GM19239 (cell line): ENCODE data around the gene EFS.

Experiments
- DNase-seq: peaks from one replicate; pipeline ENCODE4 v3.0.0; 2011; ENCODE audit warnings: low spot score; ENCODE audit not compliant: insufficient read length
- FAIRE-seq: peaks from 2 replicates; lab custom pipeline; 2011; peaks lifted over from hg19 to GRCh38; lab: Jason Lieb, UNC

Gene EFS

DNA sequence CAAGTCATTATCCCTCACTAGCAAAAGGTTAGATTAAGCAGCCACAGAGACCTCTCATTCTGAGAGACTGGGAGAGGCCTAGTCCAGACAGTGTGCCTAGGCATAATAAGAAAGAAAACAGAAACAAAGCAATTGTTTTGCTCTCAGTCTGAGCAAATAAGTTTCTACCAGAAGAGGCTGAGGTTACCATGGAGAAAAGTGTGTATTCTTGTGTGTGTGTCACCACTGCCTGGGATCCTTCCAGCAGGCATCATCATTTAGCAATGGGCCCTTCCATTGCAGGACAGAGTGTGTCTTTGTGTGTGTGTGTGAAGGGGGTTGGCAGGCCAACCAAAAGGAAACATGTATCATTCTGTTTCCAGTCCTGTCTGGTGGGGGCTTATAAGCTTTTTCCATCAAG is 3.7 kb downstream of the EFS start:
- no peak for DNase-seq

GRCh38 chr14:23360496-23360895 is 4.5 kb downstream of the EFS start:
- FAIRE-seq = no peak
- no peak for DNase-seq

More for the DNA sequence above, 3.7 kb downstream of the EFS start:
- FAIRE-seq = peak; percentile 65

DNA sequence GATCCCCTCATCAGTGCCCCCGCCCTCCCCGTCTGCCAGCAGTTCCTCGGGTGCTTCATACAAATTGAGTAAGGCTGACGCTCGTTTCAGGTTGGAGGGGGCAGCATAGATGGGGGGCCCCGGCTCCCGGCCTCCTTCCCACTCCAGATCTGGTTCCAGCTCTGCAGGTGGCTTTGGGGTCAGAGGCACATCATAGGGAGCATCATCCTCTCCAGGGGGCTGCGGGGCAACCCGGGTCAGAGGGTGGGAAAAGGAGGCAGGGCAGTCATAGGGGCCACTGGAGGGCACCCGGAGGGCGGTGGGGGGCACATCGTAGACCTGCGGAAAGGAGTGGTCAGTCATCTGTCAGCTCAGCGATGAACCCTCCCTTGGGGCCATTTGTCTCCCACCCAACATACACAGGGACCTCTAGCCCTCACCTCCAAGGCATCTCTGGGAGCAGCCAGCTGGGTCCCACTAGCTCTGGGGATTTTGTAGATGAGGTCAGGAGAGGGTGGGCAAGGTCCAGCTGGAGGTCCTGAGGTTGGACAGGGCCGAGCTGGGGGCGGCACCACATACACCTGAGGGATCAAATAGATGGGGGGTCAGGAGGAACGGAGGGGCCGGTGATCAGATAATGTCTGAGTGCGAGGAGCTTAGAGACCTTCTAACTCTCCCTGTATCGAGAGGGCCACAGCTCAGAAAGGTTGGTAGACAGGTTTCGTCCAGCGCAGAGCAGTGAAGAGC is 5.1 kb downstream of the EFS start:
- DNase-seq = no peak
- FAIRE-seq = no peak

DNA sequence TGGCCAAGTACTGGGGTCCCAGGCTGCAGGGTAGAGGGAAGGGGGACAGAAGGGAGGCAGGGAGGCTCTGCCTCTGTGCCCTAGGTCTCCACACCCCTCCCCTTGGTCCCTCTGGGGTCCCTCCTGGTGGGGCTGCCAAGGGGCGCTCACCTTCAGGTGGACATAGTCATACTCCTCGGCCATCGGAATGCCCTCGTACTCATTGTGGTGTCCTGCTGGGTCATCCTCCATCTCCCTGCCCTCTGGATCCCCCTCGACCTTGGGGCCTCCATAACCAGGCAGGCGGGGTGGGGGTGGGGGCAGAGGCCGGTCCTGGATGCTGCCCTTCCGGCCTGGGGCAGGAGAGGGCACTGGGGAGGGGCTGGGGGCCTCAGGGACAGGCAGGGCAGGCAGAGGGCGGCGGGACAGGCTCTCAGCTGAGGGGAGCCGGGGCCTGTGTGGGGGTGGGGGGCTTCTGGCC is 5.8 kb downstream of the EFS start:
- DNase-seq = no peak
- FAIRE-seq = no peak

- no peak for DNase-seq
- FAIRE-seq = no peak
Observed at GRCh38 chr14:23358553-23359166, 6.3 kb downstream of the EFS start.

DNA sequence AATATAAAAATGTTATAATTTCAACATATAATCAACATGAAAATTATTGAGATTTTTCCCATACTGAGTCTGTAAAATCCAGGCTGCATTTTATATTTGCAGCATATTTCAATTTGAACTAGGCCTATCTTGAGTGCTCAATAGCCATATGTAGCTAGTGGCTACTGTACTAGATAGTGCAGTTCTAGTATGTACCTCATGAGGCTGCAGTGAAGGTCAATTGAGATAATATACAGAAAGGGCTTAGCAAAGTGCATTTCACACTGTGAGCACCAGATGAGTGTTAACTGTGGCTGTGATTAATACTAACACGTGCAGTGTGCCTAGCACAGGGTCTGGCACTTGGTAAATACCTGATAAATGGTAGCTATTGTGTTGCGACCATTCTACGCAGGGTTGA is 6.9 kb downstream of the EFS start:
- DNase-seq (no peak), FAIRE-seq (no peak)

DNA sequence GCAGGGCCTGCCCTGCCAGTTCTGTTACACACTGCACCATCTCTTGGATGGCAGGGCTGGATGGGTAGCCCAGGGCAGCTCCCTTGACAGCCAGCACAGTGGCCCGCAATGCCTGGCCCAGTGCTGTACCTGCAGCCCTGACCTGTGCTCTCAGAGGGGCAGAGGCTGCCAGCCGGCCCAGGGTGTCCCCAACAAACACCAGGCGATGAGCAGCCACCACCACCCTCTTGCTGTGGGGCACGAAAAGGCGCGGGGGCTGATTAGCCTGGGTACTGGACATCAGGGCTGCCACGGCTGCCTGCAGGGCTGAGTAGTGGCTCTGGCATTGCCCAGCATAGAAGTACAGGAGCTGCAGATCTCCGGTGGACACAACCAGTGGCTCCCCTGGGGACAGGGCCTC is 7.7 kb downstream of the EFS start:
- DNase-seq (no peak), FAIRE-seq (no peak)

- FAIRE-seq = no peak
- no peak for DNase-seq
Observed at GRCh38 chr14:23356662-23357061, 8.3 kb downstream of the EFS start.

- DNase-seq = no peak
- no peak for FAIRE-seq
Observed at GRCh38 chr14:23355871-23356435, 9.0 kb downstream of the EFS start.

DNA sequence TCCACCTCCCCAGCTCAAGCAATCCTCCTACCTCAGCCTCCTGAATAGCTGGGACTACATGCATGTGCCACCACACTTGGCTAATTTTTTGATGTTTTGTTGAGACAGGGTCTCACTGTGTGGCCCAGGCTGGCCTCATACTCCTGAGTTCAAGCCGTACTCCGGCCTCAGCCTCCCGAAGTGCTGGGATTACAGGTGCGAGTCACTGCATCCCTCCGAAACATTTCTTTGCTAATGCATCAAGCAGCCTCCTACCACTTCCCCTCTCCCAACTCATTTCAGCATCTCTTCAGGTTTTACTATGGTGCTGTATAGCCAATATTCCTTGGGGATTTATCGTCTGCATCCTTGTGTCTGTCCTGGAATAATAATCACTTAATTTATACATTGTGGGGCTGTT is 10.0 kb downstream of the EFS start:
- DNase-seq = no peak
- no peak for FAIRE-seq

DNA sequence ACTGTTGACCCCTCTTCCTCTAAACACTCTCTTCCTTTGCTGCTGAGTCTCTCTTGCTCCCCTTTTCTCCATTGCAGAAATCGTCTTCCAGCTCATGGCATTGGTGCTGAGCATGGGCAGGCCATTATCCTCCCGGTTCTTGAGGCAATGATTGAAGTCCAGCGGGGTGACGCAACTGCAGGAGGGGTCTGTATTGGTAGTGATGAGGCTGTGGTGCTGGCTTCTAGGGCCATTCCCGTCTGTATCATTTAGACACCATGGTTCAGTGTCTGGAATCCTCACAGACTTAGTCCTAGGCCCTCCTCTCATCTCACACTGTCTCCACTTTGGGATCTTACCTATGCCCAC is 11.6 kb downstream of the EFS start:
- no peak for FAIRE-seq
- no peak for DNase-seq

- FAIRE-seq (no peak), DNase-seq (no peak)
Observed at GRCh38 chr14:23352506-23353432, 12.2 kb downstream of the EFS start, which contains the start of gene SLC22A17. Gene SLC22A17, minus strand, starts transcription at chr14:23352887.

GRCh38 chr14:23351681-23352505 is 13.1 kb downstream of the EFS start:
- FAIRE-seq = no peak
- DNase-seq = no peak

DNA sequence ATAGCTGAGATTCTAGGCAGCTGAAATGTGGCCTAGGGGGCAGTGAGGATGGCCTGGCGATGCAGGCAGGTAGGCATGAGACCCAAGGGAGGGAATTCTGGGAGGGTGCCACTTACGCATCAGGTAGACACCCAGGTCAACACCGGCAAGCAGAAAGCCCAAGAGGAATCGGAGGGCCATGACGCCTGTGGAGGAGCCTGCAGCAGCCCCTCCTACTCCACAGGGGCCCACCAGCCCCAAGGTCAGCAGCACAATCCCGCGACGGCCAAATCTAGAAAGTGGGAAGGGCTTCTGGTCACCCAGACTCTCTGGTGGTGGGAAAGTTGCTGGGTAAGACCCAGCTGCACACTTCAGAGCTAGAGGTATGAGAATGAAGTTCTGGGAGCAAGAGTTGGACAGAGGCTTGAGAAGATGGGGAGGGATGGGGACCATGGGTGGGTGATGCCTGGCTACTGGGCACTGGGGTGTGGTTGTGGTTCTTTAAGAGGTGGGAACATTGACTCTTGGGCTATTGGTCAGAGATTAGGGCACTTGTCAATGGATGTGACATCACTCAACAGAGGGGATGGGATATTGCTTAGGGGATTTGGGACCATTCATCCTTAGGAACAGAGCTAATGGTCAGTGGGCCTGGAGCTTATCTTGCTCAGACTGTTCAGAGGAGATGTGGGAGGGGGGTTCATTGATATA is 15.7 kb downstream of the EFS start:
- DNase-seq = no peak
- no peak for FAIRE-seq

- FAIRE-seq (no peak), DNase-seq (no peak)
Observed at GRCh38 chr14:23348297-23348655, 16.7 kb downstream of the EFS start.

GRCh38 chr14:23347406-23348296 is 17.3 kb downstream of the EFS start:
- DNase-seq = no peak
- no peak for FAIRE-seq

DNA sequence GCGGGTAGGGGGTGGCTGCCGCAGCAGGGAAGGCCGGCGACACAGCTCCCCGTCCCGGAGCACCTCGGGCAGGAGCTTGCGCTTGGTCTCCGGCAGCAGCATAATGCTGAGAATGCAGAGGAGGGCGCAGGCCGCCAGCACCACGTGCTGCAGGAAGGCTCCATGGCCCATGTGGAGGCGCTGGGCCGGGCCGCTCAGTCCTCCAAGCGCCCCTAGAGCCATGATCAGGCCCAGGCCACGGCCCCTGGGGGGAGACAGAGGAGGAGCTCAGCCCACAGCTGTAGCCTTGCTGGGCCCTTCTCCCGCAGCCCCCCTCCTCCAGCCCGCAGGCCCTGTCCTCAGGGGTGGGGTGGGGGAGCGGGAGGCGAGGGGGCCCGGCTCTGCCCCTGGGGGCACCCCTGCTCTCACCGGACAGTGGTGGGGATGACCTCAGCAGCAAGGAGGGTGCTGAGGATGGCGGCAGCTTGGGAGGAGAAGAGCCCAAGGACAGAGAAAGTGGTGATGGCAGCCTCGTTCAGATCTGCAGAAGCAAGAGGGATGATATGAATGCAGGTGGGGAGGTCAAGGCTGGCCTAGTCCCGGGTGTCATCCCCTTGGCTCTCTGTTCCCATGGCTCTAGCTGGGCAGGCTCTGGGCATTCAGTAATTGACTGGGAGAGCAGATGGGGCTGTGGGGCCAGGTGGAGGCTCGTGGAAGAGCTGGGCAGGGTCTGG is 18.1 kb downstream of the EFS start:
- no peak for DNase-seq
- no peak for FAIRE-seq
